OCI-M2 (cell line): ENCODE measurements around the gene RHEB.

Experiments
- DNase-seq: peaks from one replicate; lab custom pipeline; 2025; ENCODE audit not compliant: unreplicated experiment; lab: John Stamatoyannopoulos, UW

The RHEB gene

DNA sequence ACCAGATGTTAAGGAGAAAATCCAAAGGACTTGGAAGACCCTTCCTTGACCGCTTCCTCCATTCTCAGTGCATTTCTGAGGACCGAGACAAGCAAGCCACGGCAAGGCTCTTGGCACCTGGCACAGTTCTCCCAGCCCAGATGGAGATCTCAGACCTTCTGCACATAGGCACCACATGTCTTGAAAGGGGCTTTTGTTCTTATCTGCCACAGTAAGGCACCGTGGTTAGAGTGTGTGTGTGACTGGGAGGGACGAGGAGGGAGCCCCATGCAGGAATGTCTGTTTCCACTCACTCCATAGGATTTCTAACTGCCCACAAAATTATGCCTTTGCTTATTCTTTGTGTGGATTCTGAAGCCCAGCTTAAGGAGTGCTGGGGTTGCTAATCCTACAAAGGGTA is 99.6 kb downstream of the RHEB start:
- DNase-seq = no peak

DNA sequence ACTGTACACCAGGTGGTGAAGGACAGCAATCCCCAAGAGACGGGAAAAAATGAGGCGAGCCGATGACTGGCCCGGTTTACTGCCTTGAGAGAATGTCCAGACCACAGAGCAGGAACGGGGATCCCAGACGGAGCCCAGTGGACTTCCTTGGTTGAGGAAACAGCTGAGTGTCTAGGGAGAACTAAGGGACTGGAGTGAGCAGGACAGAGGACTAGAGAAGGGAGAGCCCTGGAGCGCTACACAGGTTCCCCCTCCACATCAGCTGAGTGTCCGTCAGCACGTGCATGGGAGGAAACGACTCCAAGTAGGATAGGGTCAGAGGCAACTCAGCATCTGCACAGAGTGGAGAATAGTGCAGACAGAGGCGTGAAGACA is 102.8 kb downstream of the RHEB start:
- DNase-seq = no peak

DNA sequence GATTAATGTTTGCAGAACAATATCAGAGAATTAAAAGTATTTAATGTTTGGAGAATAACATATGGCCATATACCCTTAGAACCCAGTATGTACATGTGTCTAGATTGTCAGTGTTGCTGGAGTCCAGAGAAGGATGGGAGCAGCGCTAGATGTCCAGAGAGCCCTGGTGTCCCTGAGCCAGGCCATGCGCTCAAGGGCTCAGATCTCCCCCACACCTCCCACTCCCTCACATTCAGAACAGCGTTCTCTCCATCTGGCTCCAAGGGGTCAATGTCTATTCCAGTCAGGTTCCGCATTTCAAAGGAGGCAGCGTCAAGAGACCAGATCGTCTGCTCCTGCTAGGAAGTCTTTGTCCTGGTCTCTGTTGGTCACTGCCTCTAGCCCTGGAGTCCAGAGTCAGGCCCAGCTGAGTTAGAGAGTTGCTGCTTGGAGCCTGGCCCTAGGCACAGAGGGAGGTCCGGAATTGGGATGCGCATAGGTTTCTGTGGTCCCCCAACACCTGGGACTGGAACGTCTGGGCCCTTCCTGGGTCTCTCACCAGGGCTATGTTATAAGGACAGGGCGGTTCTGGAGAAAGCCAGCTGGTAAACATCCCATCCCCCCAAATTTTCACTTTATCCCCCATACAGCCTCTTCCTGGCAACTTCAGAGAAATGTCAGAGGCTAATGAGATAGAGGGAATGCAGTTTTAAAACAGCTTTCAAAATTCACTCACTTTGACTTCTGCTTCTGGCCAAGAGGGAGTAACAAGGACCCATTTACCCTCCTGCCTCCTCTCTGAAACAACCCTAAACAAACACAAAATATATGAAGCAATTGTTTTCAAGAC is 103.4 kb downstream of the RHEB start:
- DNase-seq = no peak
